SU-DHL-6 (cell line): ENCODE measurements around the gene FRS2.
A peak's percentile ranks its signal among the peaks of the same experiment; 100 is the strongest.

ENCODE experiments used
- H2AFZ ChIP-seq: fragments of 200-600 bp; sonication (generic); 2 replicates; pipeline ENCODE4 v1.6.1; 2014; ENCODE audit warnings: low read depth, mild to moderate bottlenecking, moderate library complexity, mixed read lengths, antibody characterized with exemption, low read length; ENCODE audit not compliant: severe bottlenecking
- H3F3A ChIP-seq: fragments of 200-600 bp; shearing (Covaris generic); 2 replicates; pipeline ENCODE4 v1.6.0; 2016; ENCODE audit warnings: antibody characterized with exemption, mild to moderate bottlenecking; ENCODE audit not compliant: insufficient read depth
- H3K27ac ChIP-seq: fragments of 200-600 bp; sonication (generic); 2 replicates; pipeline ENCODE4 v1.5.1; 2016; ENCODE audit warnings: low read depth, mild to moderate bottlenecking, low read length, moderate library complexity, mixed read lengths
- H3K27me3 ChIP-seq: fragments of 200-600 bp; sonication (generic), shearing (Covaris generic); 2 replicates; pipeline ENCODE4 v1.6.0; 2014; ENCODE audit warnings: mild to moderate bottlenecking, low read length
- H3K36me3 ChIP-seq: fragments of 200-600 bp; sonication (generic); 2 replicates; pipeline ENCODE4 v1.6.1; 2014; ENCODE audit warnings: mild to moderate bottlenecking, low read length, mixed read lengths
- H3K4me2 ChIP-seq: fragments of 300-600, 200-600 bp; shearing (Covaris generic), sonication (generic); 2 replicates; pipeline ENCODE4 v1.6.0; 2014; ENCODE audit warnings: low read length, low read depth, mild to moderate bottlenecking; ENCODE audit not compliant: poor library complexity, severe bottlenecking
- H3K4me3 ChIP-seq: fragments of 200-600 bp; sonication (generic); 2 replicates; pipeline ENCODE4 v1.5.1; 2014; ENCODE audit warnings: antibody characterized with exemption, low read length, mild to moderate bottlenecking, mixed read lengths; ENCODE audit not compliant: insufficient read depth, poor library complexity, severe bottlenecking
- H3K79me2 ChIP-seq: fragments of 200-600 bp; sonication (generic); 2 replicates; pipeline ENCODE4 v1.6.1; 2014; ENCODE audit warnings: mild to moderate bottlenecking, low read length, moderate library complexity; ENCODE audit not compliant: insufficient read depth
- H3K9ac ChIP-seq: fragments of 200-600 bp; sonication (generic); 2 replicates; pipeline ENCODE4 v1.7.0; 2014; ENCODE audit warnings: mild to moderate bottlenecking, low read length
- H3K9me2 ChIP-seq: fragments of 200-600 bp; sonication (generic); replicated peaks from 2 replicates; pipeline ENCODE4 v1.6.1; 2014; ENCODE audit warnings: low read length; ENCODE audit not compliant: insufficient read depth
- H3K9me3 ChIP-seq: fragments of 200-600 bp; sonication (generic); 2 replicates; pipeline ENCODE4 v1.6.1; 2014; ENCODE audit warnings: low read length, mixed read lengths; ENCODE audit not compliant: insufficient read depth
- H4K20me1 ChIP-seq: fragments of 200-600 bp; sonication (generic); 2 replicates; pipeline ENCODE4 v1.6.1; 2014; ENCODE audit warnings: low read depth, mild to moderate bottlenecking, antibody characterized with exemption, low read length, moderate library complexity, mixed read lengths
- CTCF ChIP-seq: fragments of 200-600 bp; sonication (generic); IDR thresholded peaks from one replicate; pipeline ENCODE4 v1.5.1; 2017; ENCODE audit warnings: antibody characterized with exemption, mild to moderate bottlenecking, low read length, moderate library complexity; ENCODE audit not compliant: insufficient read depth, poor library complexity, severe bottlenecking
- EZH2phosphoT487 ChIP-seq: fragments of 200-600 bp; sonication (generic), shearing (Covaris generic); conservative IDR thresholded peaks from 2 replicates; pipeline ENCODE4 v1.6.1; 2018; ENCODE audit warnings: mild to moderate bottlenecking, antibody characterized with exemption, low read length, moderate library complexity, mixed read lengths

Gene FRS2

GRCh38 chr12:69583203-69583602 lies 113.0 kb downstream of the FRS2 start:
- no peak overlapping the region for H2AFZ ChIP-seq
- no peak overlapping the region for H3K27ac ChIP-seq
- peaks cover 29% of the 10 kb centered on the region for H3K79me2 ChIP-seq
- no peak overlapping the region for H3K9ac ChIP-seq
- no peaks in the 10 kb centered on the region for H3K9me2 ChIP-seq
- H3F3A ChIP-seq, result peaks cover 9% of the 10 kb centered on the region; the same call in 1 of the 2 replicates
- no peaks in the 10 kb centered on the region for H3K27me3 ChIP-seq
- TF ChIP-seq CTCF, result no peak
- no peak for TF ChIP-seq EZH2phosphoT487
- H3K4me3 ChIP-seq, result no peak overlapping the region
- H3K9me3 ChIP-seq, result no peaks in the 10 kb centered on the region
- H4K20me1 ChIP-seq, result no peaks in the 10 kb centered on the region; the same call in 1 of the 2 replicates
- no peak overlapping the region for H3K4me2 ChIP-seq
- peaks cover 17% of the 10 kb centered on the region for H3K36me3 ChIP-seq

GRCh38 chr12:69585189-69586062 lies 115.2 kb downstream of the FRS2 start, which contains the start of gene CCT2:
Gene CCT2, plus strand, starts transcription at chr12:69585459. Its CDS starts 63 bp downstream, at chr12:69585522.
- Histone ChIP-seq H3K27ac (peak within 1 kb of the TSS; percentile 69), H3F3A (peaks cover 5% of the 10 kb centered on the region; the same call in 1 of the 2 replicates), H3K36me3 (peaks cover 38% of the 10 kb centered on the region), H4K20me1 (peaks cover 9% of the 10 kb centered on the region; the same call in 1 of the 2 replicates), H3K27me3 (no peaks in the 10 kb centered on the region), H3K9ac (peak within 1 kb of the TSS; percentile 85), H3K9me3 (no peaks in the 10 kb centered on the region), H3K4me2 (peak within 1 kb of the TSS; percentile 99), H2AFZ (peak within 1 kb of the TSS; percentile 81), H3K4me3 (peak within 1 kb of the TSS; percentile 86), H3K9me2 (no peaks in the 10 kb centered on the region), H3K79me2 (peaks cover 37% of the 10 kb centered on the region)
- no peak for TF ChIP-seq EZH2phosphoT487
- no peak for TF ChIP-seq CTCF

GRCh38 chr12:69588527-69588926 lies 118.3 kb downstream of the FRS2 start:
- H3K79me2 ChIP-seq, result peaks cover 48% of the 10 kb centered on the region
- TF ChIP-seq CTCF (no peak), EZH2phosphoT487 (no peak)
- peaks cover 9% of the 10 kb centered on the region; the same call in 1 of the 2 replicates for H4K20me1 ChIP-seq
- H2AFZ ChIP-seq, result no peak overlapping the region
- H3K9ac ChIP-seq, result no peak overlapping the region
- no peak overlapping the region for H3K27ac ChIP-seq
- H3K36me3 ChIP-seq, result peaks cover 65% of the 10 kb centered on the region
- H3F3A ChIP-seq, result peaks cover 10% of the 10 kb centered on the region; the same call in 1 of the 2 replicates
- H3K27me3 ChIP-seq, result no peaks in the 10 kb centered on the region
- no peak overlapping the region for H3K4me3 ChIP-seq
- H3K4me2 ChIP-seq, result no peak overlapping the region
- no peaks in the 10 kb centered on the region for H3K9me3 ChIP-seq
- H3K9me2 ChIP-seq, result no peaks in the 10 kb centered on the region
